ENCODE results near the gene RCBTB2. TPM values are rescaled to one million over a fixed set of nuclear protein-coding genes. Genes with fewer than 3 reads are reported as not detected.

RCBTB2 gene
- total and polyA plus RNA-seq, 7 donors, result 2.8 to 18.5 (median 8.2) TPM

- DNase-seq, result no peak
- ATAC-seq, result no peak
- no peaks in the 10 kb centered on the region for H3K9me3 ChIP-seq
- intact Hi-C loops (cut with DNase I), result loop anchor here (5.0 to 10.0 kb wide), 2 partner anchors 42 to 339 kb away; partner anchors contain the start of genes RCBTB2 (in 2 of the 2) and ITM2B (in 1 of the 2)
- peaks cover 44% of the 10 kb centered on the region for H3K4me1 ChIP-seq
- TF ChIP-seq, protein P1, sequence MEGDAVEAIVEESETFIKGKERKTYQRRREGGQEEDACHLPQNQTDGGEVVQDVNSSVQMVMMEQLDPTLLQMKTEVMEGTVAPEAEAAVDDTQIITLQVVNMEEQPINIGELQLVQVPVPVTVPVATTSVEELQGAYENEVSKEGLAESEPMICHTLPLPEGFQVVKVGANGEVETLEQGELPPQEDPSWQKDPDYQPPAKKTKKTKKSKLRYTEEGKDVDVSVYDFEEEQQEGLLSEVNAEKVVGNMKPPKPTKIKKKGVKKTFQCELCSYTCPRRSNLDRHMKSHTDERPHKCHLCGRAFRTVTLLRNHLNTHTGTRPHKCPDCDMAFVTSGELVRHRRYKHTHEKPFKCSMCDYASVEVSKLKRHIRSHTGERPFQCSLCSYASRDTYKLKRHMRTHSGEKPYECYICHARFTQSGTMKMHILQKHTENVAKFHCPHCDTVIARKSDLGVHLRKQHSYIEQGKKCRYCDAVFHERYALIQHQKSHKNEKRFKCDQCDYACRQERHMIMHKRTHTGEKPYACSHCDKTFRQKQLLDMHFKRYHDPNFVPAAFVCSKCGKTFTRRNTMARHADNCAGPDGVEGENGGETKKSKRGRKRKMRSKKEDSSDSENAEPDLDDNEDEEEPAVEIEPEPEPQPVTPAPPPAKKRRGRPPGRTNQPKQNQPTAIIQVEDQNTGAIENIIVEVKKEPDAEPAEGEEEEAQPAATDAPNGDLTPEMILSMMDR (IDR thresholded peaks at IDR 0.05), result no peak
- no peaks in the 10 kb centered on the region for H3K27me3 ChIP-seq (ENCODE audit: insufficient read depth in 3 of 3, low read length in 2 of 3)
- H3K27ac ChIP-seq, result peak overlapping the region; percentile 6
- H3K4me3 ChIP-seq, result no peak overlapping the region
- no peaks in the 10 kb centered on the region for H3K36me3 ChIP-seq (ENCODE audit: insufficient read depth in 1 of 2, low read depth in 1 of 2)
- 86 to 90% (median 89%) methylated on average over 5 of the region's 5 CpGs for WGBS, 3 donors
Observed at GRCh38 chr13:48574041-48574796, 41.3 kb upstream of the RCBTB2 start.

DNA sequence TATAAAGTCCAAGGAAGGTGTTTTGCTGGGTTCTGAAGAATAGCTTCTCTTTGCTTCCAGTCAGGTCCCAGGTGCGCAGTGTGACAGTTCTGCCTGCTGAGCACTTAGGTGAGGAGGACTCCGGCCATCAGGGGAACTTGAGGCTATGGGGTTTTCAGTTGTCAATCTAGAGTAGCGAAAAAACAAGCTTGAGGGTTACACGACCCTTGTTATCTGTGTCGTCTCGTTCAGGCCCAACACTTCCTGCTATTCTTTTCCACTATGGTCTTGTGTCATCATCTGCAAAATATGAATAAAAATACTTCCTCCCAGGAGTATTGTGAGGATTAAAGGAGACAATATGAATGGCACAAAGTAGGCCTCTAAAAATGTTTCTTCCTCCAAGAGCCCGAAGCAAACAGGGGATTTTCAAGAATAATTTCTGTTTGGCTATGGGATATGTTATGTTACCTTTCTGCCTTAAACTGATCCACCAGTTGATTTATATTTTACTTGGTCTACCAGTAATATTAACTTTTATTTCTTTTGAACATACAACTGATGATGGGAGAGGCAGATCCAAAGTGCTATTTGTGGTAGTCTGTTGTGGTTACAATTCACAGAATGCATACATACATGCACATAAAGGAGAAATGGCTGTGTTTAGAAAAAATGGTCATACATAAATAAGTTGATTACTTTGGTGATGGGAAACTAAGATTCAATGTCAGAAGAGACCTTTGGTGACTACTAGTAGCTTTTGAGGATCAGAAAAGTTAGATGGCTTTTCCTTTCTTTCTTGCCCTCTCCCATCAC, 40.5 kb upstream of the RCBTB2 start:
- Histone ChIP-seq H3K9me3 (no peaks in the 10 kb centered on the region), H3K36me3 (ENCODE audit: insufficient read depth in 1 of 2, low read depth in 1 of 2) (no peaks in the 10 kb centered on the region), H3K27ac (peak overlapping the region; percentile 6), H3K27me3 (ENCODE audit: insufficient read depth in 3 of 3, low read length in 2 of 3) (no peaks in the 10 kb centered on the region), H3K4me1 (peaks cover 52% of the 10 kb centered on the region), H3K4me3 (no peak overlapping the region)
- DNase-seq (no peak), ATAC-seq (no peak)
- TF ChIP-seq, protein P1 (IDR thresholded peaks at IDR 0.05), result no peak
- intact Hi-C loops (cut with DNase I), result loop anchor here (5.0 to 10.0 kb wide), 2 partner anchors 41 to 339 kb away; partner anchors contain the start of genes RCBTB2 (in 2 of the 2) and ITM2B (in 1 of the 2)
- 63 to 76% (median 71%) methylated on average over 7 of the region's 7 CpGs for WGBS, 3 donors

DNA sequence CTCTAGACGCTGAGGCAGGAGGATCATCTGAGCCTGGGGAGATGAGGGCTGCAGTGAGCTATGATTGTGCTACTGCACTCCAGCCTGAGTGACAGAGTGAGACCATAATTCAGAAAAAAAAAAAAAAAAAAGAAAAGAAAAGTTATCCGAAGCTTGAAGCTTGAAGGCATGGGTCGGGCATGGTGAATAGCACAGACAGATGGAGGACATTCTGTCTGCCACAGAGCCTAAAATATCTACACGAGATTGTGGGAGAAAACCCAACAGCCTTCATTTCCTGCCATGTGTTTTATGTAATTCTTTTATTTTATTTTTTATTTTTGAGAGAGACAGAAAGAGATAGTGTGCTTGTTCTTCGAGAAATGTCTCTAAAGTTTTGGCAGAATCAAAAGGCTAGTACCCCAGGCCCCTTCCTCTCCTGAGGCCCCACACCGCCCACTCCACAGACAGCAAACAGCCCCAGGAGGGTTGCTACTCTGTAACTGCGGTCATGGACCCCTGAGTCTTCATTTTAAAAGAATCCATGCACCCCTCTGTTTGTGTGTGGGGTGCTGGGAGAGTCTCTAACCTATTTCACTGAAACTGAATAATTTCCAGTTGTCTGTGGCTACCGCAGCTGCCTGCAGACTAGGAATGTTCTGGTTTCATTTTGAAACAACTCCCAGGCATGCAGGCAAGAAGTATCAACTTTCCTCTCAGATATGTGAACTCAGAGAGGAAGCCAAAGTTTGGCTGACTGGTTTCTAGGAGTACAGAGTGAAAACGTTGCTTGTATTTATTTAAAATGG, 38.4 kb upstream of the RCBTB2 start:
- no peak for DNase-seq

More for the DNA sequence above, 38.4 kb upstream of the RCBTB2 start:
- Histone ChIP-seq H3K27ac (peak overlapping the region; percentile 86), H3K4me3 (peak overlapping the region; percentile 54), H3K27me3 (ENCODE audit: insufficient read depth in 3 of 3, low read length in 2 of 3) (no peaks in the 10 kb centered on the region), H3K36me3 (ENCODE audit: insufficient read depth in 1 of 2, low read depth in 1 of 2) (no peaks in the 10 kb centered on the region), H3K4me1 (peaks cover 67% of the 10 kb centered on the region), H3K9me3 (no peaks in the 10 kb centered on the region)
- WGBS, 3 donors, result 11 to 12% (median 12%) methylated on average over 9 of the region's 9 CpGs
- intact Hi-C loops (cut with DNase I), result loop anchor here (5.0 to 10.0 kb wide), 2 partner anchors 39 to 337 kb away; partner anchors contain the start of genes RCBTB2 (in 2 of the 2) and ITM2B (in 1 of the 2)
- ATAC-seq, result peak; percentile 77 to 85 (median 83)
- TF ChIP-seq, protein P1 (IDR thresholded peaks at IDR 0.05), result no peak

All from psoas muscle (tissue), 8 donors.